ENCODE measurements around the gene CHST12.

Gene CHST12

DNA sequence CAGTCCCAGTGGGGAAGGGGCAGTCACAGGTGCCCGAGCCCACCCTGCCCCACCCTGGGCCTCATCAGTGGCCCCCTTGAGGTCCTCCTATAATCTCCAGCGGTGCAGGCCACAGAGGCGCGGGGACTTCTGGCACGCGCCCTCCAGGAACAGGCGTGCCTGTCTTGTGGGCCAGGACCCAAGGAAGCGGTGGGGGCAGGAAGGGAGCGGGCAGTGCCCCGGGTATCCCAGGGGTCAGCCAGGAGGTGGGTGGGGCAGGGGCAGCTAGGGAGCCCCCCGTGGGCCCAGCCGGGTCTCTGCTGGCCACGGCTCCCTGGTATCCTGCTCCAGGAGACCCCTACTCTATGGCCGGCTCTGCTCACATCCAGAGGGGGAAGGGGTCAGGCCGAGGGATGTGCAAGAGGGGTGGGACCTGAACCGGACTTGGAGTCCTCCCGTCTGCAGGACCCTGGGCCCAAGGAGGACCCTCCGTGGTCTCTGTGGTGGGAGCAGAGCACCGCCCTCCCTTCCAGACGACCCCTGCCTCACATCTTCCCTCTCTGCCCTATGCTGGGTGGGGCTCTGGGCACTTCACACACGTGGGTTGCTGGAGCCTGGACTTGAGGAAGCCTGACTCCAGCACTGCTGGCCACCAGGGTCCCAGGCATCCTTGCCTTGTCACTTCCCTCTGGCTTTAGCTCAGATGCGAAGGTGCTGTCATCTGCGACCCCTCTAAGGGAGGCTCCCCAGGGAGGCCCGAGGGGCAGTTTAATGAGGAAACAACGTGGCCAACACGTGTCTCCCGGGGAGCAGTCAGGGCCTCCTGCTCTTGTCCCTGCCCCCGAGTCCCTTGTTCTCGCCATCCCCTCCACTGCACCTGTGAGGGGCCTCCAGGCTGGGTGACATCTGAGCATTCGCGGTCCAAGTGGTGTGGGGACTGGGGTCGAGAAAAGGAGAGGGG, 91.0 kb downstream of the CHST12 start:
- Histone ChIP-seq H3K4me3 (replicated peaks; ENCODE audit: insufficient read depth, low read length) (no peak overlapping the region), H3K27me3 (ENCODE audit: insufficient read depth, poor library complexity, severe bottlenecking) (peaks cover 9% of the 10 kb centered on the region), H3K27ac (replicated peaks) (no peak overlapping the region)
- TF ChIP-seq SPI1 (IDR thresholded peaks at IDR 0.05; ENCODE audit: borderline replicate concordance, low read depth), result no peak
- no peak for TF ChIP-seq GABPA (IDR thresholded peaks at IDR 0.05; ENCODE audit: low read depth)
- DNase-seq (ENCODE audit: low read depth in 1 of 2, low spot score in 1 of 2), result no peak

DNA sequence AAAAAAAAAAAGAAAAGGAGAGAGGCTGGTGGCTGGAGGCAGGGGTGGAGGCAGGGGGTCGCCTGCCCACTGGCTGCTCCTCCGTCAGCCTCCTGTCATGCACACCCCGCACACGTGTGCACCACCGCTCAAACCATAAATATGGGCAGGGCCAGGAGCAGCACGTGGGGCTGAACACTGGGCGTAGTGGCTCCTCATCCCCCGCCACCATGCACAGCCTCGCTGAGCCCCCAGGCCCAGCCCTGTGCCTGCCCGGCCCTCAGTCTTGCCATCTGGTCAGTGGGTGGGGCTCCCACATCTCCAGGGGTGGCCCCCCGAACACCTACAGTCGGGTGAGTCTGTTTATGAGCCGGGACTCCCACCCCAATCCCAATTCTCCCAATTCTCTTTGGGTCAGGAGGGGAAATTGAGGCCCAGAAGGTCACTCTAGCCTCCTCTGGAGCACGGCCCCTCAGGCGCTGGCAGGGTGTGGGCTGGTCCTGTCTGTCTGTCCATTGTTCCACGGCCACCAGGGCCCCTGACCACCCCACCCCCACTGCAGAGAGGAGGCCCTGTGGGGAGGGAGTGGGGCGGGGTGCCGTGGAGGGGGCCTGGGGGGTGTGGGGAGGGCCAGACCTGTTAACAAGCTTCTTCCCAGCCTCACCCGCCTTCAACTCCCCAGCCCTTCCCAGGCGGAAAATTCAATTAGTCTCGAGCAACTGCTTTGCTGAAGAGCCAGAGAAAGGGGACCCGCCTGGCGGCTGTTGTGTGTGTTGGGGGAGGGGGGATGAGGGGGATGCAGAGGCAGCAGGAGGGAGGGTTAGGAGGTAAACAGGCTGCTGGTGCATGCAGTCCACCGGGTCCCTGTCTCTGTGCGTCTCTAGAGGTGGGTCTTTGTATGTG, 92.2 kb downstream of the CHST12 start:
- no peak for DNase-seq (ENCODE audit: low read depth in 1 of 2, low spot score in 1 of 2)
- TF ChIP-seq, protein P1, sequence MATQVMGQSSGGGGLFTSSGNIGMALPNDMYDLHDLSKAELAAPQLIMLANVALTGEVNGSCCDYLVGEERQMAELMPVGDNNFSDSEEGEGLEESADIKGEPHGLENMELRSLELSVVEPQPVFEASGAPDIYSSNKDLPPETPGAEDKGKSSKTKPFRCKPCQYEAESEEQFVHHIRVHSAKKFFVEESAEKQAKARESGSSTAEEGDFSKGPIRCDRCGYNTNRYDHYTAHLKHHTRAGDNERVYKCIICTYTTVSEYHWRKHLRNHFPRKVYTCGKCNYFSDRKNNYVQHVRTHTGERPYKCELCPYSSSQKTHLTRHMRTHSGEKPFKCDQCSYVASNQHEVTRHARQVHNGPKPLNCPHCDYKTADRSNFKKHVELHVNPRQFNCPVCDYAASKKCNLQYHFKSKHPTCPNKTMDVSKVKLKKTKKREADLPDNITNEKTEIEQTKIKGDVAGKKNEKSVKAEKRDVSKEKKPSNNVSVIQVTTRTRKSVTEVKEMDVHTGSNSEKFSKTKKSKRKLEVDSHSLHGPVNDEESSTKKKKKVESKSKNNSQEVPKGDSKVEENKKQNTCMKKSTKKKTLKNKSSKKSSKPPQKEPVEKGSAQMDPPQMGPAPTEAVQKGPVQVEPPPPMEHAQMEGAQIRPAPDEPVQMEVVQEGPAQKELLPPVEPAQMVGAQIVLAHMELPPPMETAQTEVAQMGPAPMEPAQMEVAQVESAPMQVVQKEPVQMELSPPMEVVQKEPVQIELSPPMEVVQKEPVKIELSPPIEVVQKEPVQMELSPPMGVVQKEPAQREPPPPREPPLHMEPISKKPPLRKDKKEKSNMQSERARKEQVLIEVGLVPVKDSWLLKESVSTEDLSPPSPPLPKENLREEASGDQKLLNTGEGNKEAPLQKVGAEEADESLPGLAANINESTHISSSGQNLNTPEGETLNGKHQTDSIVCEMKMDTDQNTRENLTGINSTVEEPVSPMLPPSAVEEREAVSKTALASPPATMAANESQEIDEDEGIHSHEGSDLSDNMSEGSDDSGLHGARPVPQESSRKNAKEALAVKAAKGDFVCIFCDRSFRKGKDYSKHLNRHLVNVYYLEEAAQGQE (IDR thresholded peaks at IDR 0.05; ENCODE audit: insufficient replicate concordance, low read depth), result no peak
- TF ChIP-seq GABPA (IDR thresholded peaks at IDR 0.05; ENCODE audit: low read depth) (no peak), SPI1 (IDR thresholded peaks at IDR 0.05; ENCODE audit: borderline replicate concordance, low read depth) (no peak), POLR2AphosphoS5 (IDR thresholded peaks at IDR 0.05; ENCODE audit: low read depth) (no peak)
- TF ChIP-seq, protein P2, sequence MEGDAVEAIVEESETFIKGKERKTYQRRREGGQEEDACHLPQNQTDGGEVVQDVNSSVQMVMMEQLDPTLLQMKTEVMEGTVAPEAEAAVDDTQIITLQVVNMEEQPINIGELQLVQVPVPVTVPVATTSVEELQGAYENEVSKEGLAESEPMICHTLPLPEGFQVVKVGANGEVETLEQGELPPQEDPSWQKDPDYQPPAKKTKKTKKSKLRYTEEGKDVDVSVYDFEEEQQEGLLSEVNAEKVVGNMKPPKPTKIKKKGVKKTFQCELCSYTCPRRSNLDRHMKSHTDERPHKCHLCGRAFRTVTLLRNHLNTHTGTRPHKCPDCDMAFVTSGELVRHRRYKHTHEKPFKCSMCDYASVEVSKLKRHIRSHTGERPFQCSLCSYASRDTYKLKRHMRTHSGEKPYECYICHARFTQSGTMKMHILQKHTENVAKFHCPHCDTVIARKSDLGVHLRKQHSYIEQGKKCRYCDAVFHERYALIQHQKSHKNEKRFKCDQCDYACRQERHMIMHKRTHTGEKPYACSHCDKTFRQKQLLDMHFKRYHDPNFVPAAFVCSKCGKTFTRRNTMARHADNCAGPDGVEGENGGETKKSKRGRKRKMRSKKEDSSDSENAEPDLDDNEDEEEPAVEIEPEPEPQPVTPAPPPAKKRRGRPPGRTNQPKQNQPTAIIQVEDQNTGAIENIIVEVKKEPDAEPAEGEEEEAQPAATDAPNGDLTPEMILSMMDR (IDR thresholded peaks at IDR 0.05; ENCODE audit: insufficient read depth, low read length), result no peak
- Histone ChIP-seq H3K27me3 (ENCODE audit: insufficient read depth, poor library complexity, severe bottlenecking) (peaks cover 9% of the 10 kb centered on the region), H3K27ac (replicated peaks) (no peak overlapping the region), H3K4me3 (replicated peaks; ENCODE audit: insufficient read depth, low read length) (no peak overlapping the region)

DNA sequence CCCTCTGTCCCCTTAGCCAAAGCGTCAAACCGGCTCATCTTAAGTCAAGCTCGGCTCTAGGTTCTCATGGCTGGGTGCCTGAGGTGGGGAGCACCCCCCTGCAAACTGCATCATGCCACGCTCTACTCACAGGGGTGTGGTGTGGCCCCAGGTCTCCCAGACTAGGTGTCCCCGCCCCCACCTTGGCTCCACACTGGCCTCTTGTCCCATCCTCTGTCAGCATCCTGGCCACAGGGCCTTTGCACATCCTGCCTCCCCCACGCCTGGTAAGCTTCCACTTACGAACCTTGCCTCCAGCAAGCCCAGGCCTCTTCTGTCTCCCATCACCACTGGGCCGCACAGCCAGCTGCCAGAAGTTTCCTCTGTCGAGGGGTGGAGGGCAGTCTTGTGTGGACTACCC, 93.0 kb downstream of the CHST12 start:
- Histone ChIP-seq H3K27ac (replicated peaks) (no peak overlapping the region), H3K27me3 (ENCODE audit: insufficient read depth, poor library complexity, severe bottlenecking) (peaks cover 9% of the 10 kb centered on the region), H3K4me3 (replicated peaks; ENCODE audit: insufficient read depth, low read length) (no peak overlapping the region)
- no peak for DNase-seq (ENCODE audit: low read depth in 1 of 2, low spot score in 1 of 2)
- TF ChIP-seq POLR2AphosphoS5 (IDR thresholded peaks at IDR 0.05; ENCODE audit: low read depth) (no peak), GABPA (IDR thresholded peaks at IDR 0.05; ENCODE audit: low read depth) (no peak), SPI1 (IDR thresholded peaks at IDR 0.05; ENCODE audit: borderline replicate concordance, low read depth) (no peak)
- TF ChIP-seq, protein P1 (IDR thresholded peaks at IDR 0.05; ENCODE audit: insufficient replicate concordance, low read depth), result no peak
- TF ChIP-seq, protein P2 (IDR thresholded peaks at IDR 0.05; ENCODE audit: insufficient read depth, low read length), result no peak

DNA sequence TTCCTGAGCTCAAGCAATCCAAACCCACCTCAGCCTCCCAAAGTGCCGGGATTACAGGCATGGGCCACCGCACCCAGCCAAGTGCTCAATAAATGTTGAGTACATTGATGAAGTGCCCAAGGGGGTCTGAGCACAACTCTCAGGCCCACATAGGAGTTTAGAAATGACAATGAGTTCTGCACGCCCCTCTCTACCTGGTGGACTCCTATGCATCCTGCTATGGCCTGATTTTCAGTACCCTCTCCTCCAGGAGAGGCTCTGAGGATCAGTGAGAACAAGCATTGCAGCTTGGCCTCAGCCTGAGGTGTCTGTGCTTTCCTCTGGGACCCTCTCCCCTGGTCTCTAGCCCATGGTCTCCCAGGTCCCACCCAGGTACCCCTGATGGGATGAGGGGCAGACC, 93.7 kb downstream of the CHST12 start:
- Histone ChIP-seq H3K27ac (replicated peaks) (no peak overlapping the region), H3K27me3 (ENCODE audit: insufficient read depth, poor library complexity, severe bottlenecking) (peaks cover 9% of the 10 kb centered on the region), H3K4me3 (replicated peaks; ENCODE audit: insufficient read depth, low read length) (no peak overlapping the region)
- TF ChIP-seq GABPA (IDR thresholded peaks at IDR 0.05; ENCODE audit: low read depth) (no peak), SPI1 (IDR thresholded peaks at IDR 0.05; ENCODE audit: borderline replicate concordance, low read depth) (no peak), POLR2AphosphoS5 (IDR thresholded peaks at IDR 0.05; ENCODE audit: low read depth) (no peak)
- TF ChIP-seq, protein P1 (IDR thresholded peaks at IDR 0.05; ENCODE audit: insufficient replicate concordance, low read depth), result no peak
- TF ChIP-seq, protein P2 (IDR thresholded peaks at IDR 0.05; ENCODE audit: insufficient read depth, low read length), result no peak
- DNase-seq (ENCODE audit: low read depth in 1 of 2, low spot score in 1 of 2), result no peak
